ENCODE measurements around the gene SSR1.

GRCh38 chr6:7343546-7344475 is 30.8 kb upstream of the SSR1 start:
- TF ChIP-seq CTCF (IDR thresholded peaks at IDR 0.05): no peak
- no peak for TF ChIP-seq POLR2AphosphoS5 (IDR thresholded peaks at IDR 0.05)
- TF ChIP-seq EP300 (IDR thresholded peaks at IDR 0.05): no peak
- no peak for TF ChIP-seq POLR2A (IDR thresholded peaks at IDR 0.05)
